Measurements from ENCODE around the gene PSEN1. TPM values are rescaled to one million over a fixed set of nuclear protein-coding genes. Genes with fewer than 3 reads are reported as not detected.

Gene PSEN1
- total RNA-seq, 2 experiments from 2014 or later = 30.3 to 31.6 TPM

- no peak for DNase-seq
- peaks cover 5% of the 10 kb centered on the region for H3K4me1 Mint-ChIP-seq (ENCODE audit: low read depth)
- H3K36me3 Mint-ChIP-seq = no peaks in the 10 kb centered on the region
Observed at GRCh38 chr14:73252491-73253322, 116.4 kb downstream of the PSEN1 start.

GRCh38 chr14:73253323-73253610, 117.0 kb downstream of the PSEN1 start:
- intact Hi-C loops (cut with micrococcal nuclease) = no loop called here
- ChIA-PET CTCF (no interaction called here), POLR2A (no interaction called here)
- H3K27ac Mint-ChIP-seq = no peak overlapping the region
- no peak overlapping the region for H3K4me3 Mint-ChIP-seq
- no peaks in the 10 kb centered on the region for H3K36me3 Mint-ChIP-seq
- no peaks in the 10 kb centered on the region for H3K9me3 Mint-ChIP-seq
- H3K4me1 Mint-ChIP-seq (ENCODE audit: low read depth) = peaks cover 6% of the 10 kb centered on the region
- no peak for DNase-seq
- H3K27me3 Mint-ChIP-seq = peaks cover 3% of the 10 kb centered on the region

More at GRCh38 chr14:73252491-73253322, 116.4 kb downstream of the PSEN1 start:
- intact Hi-C loops (cut with micrococcal nuclease) = no loop called here
- H3K27ac Mint-ChIP-seq = no peak overlapping the region
- peaks cover 3% of the 10 kb centered on the region for H3K27me3 Mint-ChIP-seq
- H3K4me3 Mint-ChIP-seq = no peak overlapping the region
- ChIA-PET POLR2A (no interaction called here), CTCF (no interaction called here)
- H3K9me3 Mint-ChIP-seq = no peaks in the 10 kb centered on the region

GRCh38 chr14:73253721-73254120, 117.4 kb downstream of the PSEN1 start:
- Mint-ChIP-seq H3K9me3 (no peaks in the 10 kb centered on the region), H3K27me3 (peaks cover 3% of the 10 kb centered on the region), H3K27ac (no peak overlapping the region), H3K36me3 (no peaks in the 10 kb centered on the region), H3K4me1 (ENCODE audit: low read depth) (peaks cover 6% of the 10 kb centered on the region), H3K4me3 (no peak overlapping the region)
- intact Hi-C loops (cut with micrococcal nuclease) = no loop called here
- ChIA-PET CTCF (no interaction called here), POLR2A (no interaction called here)
- DNase-seq = no peak

- H3K27ac Mint-ChIP-seq = no peak overlapping the region
- intact Hi-C loops (cut with micrococcal nuclease) = no loop called here
- CTCF ChIA-PET = no interaction called here
- no peak overlapping the region for H3K4me3 Mint-ChIP-seq
- peaks cover 5% of the 10 kb centered on the region for H3K4me1 Mint-ChIP-seq (ENCODE audit: low read depth)
- H3K27me3 Mint-ChIP-seq = peaks cover 3% of the 10 kb centered on the region
- no peaks in the 10 kb centered on the region for H3K36me3 Mint-ChIP-seq
- H3K9me3 Mint-ChIP-seq = no peaks in the 10 kb centered on the region
- no peak for DNase-seq
- POLR2A ChIA-PET = no interaction called here
Observed at GRCh38 chr14:73254247-73255004, 118.1 kb downstream of the PSEN1 start.

GRCh38 chr14:73255005-73255400, 118.7 kb downstream of the PSEN1 start:
- CTCF ChIA-PET = no interaction called here
- Mint-ChIP-seq H3K27ac (no peak overlapping the region), H3K4me1 (ENCODE audit: low read depth) (peaks cover 5% of the 10 kb centered on the region), H3K4me3 (no peak overlapping the region), H3K27me3 (no peaks in the 10 kb centered on the region), H3K36me3 (no peaks in the 10 kb centered on the region), H3K9me3 (no peaks in the 10 kb centered on the region)
- POLR2A ChIA-PET = no interaction called here
- intact Hi-C loops (cut with micrococcal nuclease) = no loop called here
- DNase-seq = no peak

GRCh38 chr14:73255693-73256225, 119.5 kb downstream of the PSEN1 start:
- Mint-ChIP-seq H3K9me3 (no peaks in the 10 kb centered on the region), H3K27me3 (no peaks in the 10 kb centered on the region), H3K27ac (no peak overlapping the region), H3K4me3 (no peak overlapping the region), H3K4me1 (ENCODE audit: low read depth) (peaks cover 5% of the 10 kb centered on the region), H3K36me3 (no peaks in the 10 kb centered on the region)
- ChIA-PET POLR2A (no interaction called here), CTCF (no interaction called here)
- intact Hi-C loops (cut with micrococcal nuclease) = no loop called here
- no peak for DNase-seq

- no peak overlapping the region for H3K27ac Mint-ChIP-seq
- ChIA-PET CTCF (interaction anchor here (1.0 kb wide), 1 partner anchor 85 kb away, joined by 3 read pairs; no protein-coding TSS in a partner anchor), POLR2A (no interaction called here)
- H3K9me3 Mint-ChIP-seq = no peaks in the 10 kb centered on the region
- no peaks in the 10 kb centered on the region for H3K27me3 Mint-ChIP-seq
- H3K4me1 Mint-ChIP-seq (ENCODE audit: low read depth) = peaks cover 5% of the 10 kb centered on the region
- intact Hi-C loops (cut with micrococcal nuclease) = no loop called here
- no peaks in the 10 kb centered on the region for H3K36me3 Mint-ChIP-seq
- H3K4me3 Mint-ChIP-seq = no peak overlapping the region
- DNase-seq = no peak
Observed at GRCh38 chr14:73258076-73258475, 121.8 kb downstream of the PSEN1 start.

- Mint-ChIP-seq H3K9me3 (no peaks in the 10 kb centered on the region), H3K36me3 (no peaks in the 10 kb centered on the region), H3K4me1 (ENCODE audit: low read depth) (peaks cover 5% of the 10 kb centered on the region), H3K4me3 (no peak overlapping the region), H3K27me3 (no peaks in the 10 kb centered on the region), H3K27ac (no peak overlapping the region)
- intact Hi-C loops (cut with micrococcal nuclease) = no loop called here
- no peak for DNase-seq
- ChIA-PET CTCF (interaction anchor here (1.0 kb wide), 1 partner anchor 86 kb away, joined by 3 read pairs; no protein-coding TSS in a partner anchor), POLR2A (no interaction called here)
Observed at GRCh38 chr14:73258845-73259611, 122.7 kb downstream of the PSEN1 start.

GRCh38 chr14:73259837-73260236, 123.5 kb downstream of the PSEN1 start:
- H3K4me3 Mint-ChIP-seq = no peak overlapping the region
- CTCF ChIA-PET = no interaction called here
- H3K27ac Mint-ChIP-seq = no peak overlapping the region
- POLR2A ChIA-PET = no interaction called here
- no peaks in the 10 kb centered on the region for H3K27me3 Mint-ChIP-seq
- H3K4me1 Mint-ChIP-seq (ENCODE audit: low read depth) = peaks cover 5% of the 10 kb centered on the region
- no peaks in the 10 kb centered on the region for H3K9me3 Mint-ChIP-seq
- no peaks in the 10 kb centered on the region for H3K36me3 Mint-ChIP-seq
- DNase-seq = no peak
- intact Hi-C loops (cut with micrococcal nuclease) = no loop called here

- ChIA-PET POLR2A (no interaction called here), CTCF (no interaction called here)
- H3K4me1 Mint-ChIP-seq (ENCODE audit: low read depth) = peaks cover 5% of the 10 kb centered on the region
- H3K4me3 Mint-ChIP-seq = no peak overlapping the region
- no peaks in the 10 kb centered on the region for H3K36me3 Mint-ChIP-seq
- intact Hi-C loops (cut with micrococcal nuclease) = no loop called here
- H3K27ac Mint-ChIP-seq = no peak overlapping the region
- no peaks in the 10 kb centered on the region for H3K27me3 Mint-ChIP-seq
- H3K9me3 Mint-ChIP-seq = no peaks in the 10 kb centered on the region
- no peak for DNase-seq
Observed at GRCh38 chr14:73260574-73260973, 124.3 kb downstream of the PSEN1 start.

GRCh38 chr14:73261075-73261474, 124.8 kb downstream of the PSEN1 start:
- Mint-ChIP-seq H3K9me3 (no peaks in the 10 kb centered on the region), H3K4me1 (ENCODE audit: low read depth) (peaks cover 5% of the 10 kb centered on the region), H3K27me3 (no peaks in the 10 kb centered on the region), H3K36me3 (no peaks in the 10 kb centered on the region), H3K4me3 (no peak overlapping the region), H3K27ac (no peak overlapping the region)
- POLR2A ChIA-PET = no interaction called here
- intact Hi-C loops (cut with micrococcal nuclease) = no loop called here
- no peak for DNase-seq
- CTCF ChIA-PET = no interaction called here
